Natural killer cell (primary cell): ENCODE data around the gene MATK. TPM values are rescaled to one million over a fixed set of nuclear protein-coding genes. Genes with fewer than 3 reads are reported as not detected.

Experiments used
- ATAC-seq, 3 donors: fragments of 150-1000 bp in 2 of 3; fragments of 200-7000 bp in 1 of 3; cut with Tn5 transposase; 1 replicate in 1 of 3; 2 replicates in 2 of 3; pipeline ENCODE4 v1.10.0; 2021; ENCODE audit warnings: mild to moderate bottlenecking in 2 of 3, moderate library complexity in 2 of 3
- DNase-seq, 2 donors: peaks; one replicate each; pipeline versions ENCODE4 v3.0.0 to v3.0.0-alpha.2; 2013 to 2021; ENCODE audit warnings: mixed read lengths in 1 of 2
- H3K27ac ChIP-seq: one replicate; pipeline ENCODE4 v1.5.1; 2013; ENCODE audit warnings: mild to moderate bottlenecking, low read length
- H3K27me3 ChIP-seq: one replicate; pipeline ENCODE4 v1.6.1; 2013; ENCODE audit warnings: low read length; ENCODE audit not compliant: control insufficient read depth, insufficient read depth
- H3K36me3 ChIP-seq: one replicate; pipeline ENCODE4 v1.6.1; 2013; ENCODE audit warnings: low read length; ENCODE audit not compliant: control insufficient read depth, insufficient read depth
- H3K4me1 ChIP-seq: one replicate; pipeline ENCODE4 v1.6.1; 2013; ENCODE audit warnings: low read length; ENCODE audit not compliant: control insufficient read depth, insufficient read depth
- H3K4me3 ChIP-seq: one replicate; pipeline ENCODE4 v1.5.1; 2013; ENCODE audit warnings: low read length
- H3K9me3 ChIP-seq: one replicate; pipeline ENCODE4 v1.6.1; 2013; ENCODE audit warnings: low read length; ENCODE audit not compliant: control insufficient read depth, insufficient read depth
- H3K27ac Mint-ChIP-seq, 2 donors: one replicate each; pipeline ENCODE4 v1.8.0; 2022; ENCODE audit warnings: mild to moderate bottlenecking in 2 of 2, mixed read lengths in 2 of 2, moderate library complexity in 1 of 2
- H3K27me3 Mint-ChIP-seq, 2 donors: one replicate each; pipeline ENCODE4 v1.8.0; 2022; ENCODE audit warnings: low read depth in 2 of 2, mixed read lengths in 2 of 2
- H3K36me3 Mint-ChIP-seq: one replicate; pipeline ENCODE4 v1.8.0; 2022; ENCODE audit warnings: mixed read lengths
- H3K4me1 Mint-ChIP-seq, 2 donors: one replicate each; pipeline ENCODE4 v1.8.0; 2022; ENCODE audit warnings: mixed read lengths in 2 of 2
- H3K4me3 Mint-ChIP-seq: one replicate; pipeline ENCODE4 v1.8.0; 2022; ENCODE audit warnings: mild to moderate bottlenecking, moderate library complexity, mixed read lengths
- H3K9me3 Mint-ChIP-seq, 2 donors: one replicate each; pipeline ENCODE4 v1.8.0; 2022; ENCODE audit warnings: mixed read lengths in 2 of 2
- CTCF ChIP-seq: fragments of 200-600 bp; IDR thresholded peaks from one replicate; pipeline ENCODE4 v1.8.0; 2022; ENCODE audit warnings: antibody characterized with exemption
- WGBS: methylation state at CpG from one replicate; pipeline ENCODE4 v1.1.7; 2013; ENCODE audit warnings: missing lambda C conversion rate; ENCODE audit not compliant: insufficient coverage; 5-methylcytosine and 5-hydroxymethylcytosine counted together
- intact Hi-C: fragments of 100-400 bp; cut with micrococcal nuclease; formaldehyde crosslinking; loops from one replicate; pipeline ENCODE4 v1.14.2; 2022
- total RNA-seq, 4 donors: library from RNA; stranded (reverse); fragments of 120-200 nt in 1 of 4; gene quantifications; one replicate each; pipeline versions ENCODE4 v1.2.3 to v1.2.4, GENCODE V29; 2013 to 2022

MATK gene
- total RNA-seq, 3 donors from 2014 or later (not counting 1 experiment from before 2014, with no cell fraction given): 269 to 353 (median 317) TPM

GRCh38 chr19:3733549-3734309, 52.5 kb downstream of the MATK start:
- H3K4me3 ChIP-seq: no peak overlapping the region
- no peaks in the 10 kb centered on the region for H3K4me1 ChIP-seq
- Mint-ChIP-seq H3K4me3 (no peak overlapping the region), H3K27me3 (peaks cover 0 to 3% of the 10 kb centered on the region in 2 donors), H3K4me1 (no peaks in the 10 kb centered on the region), H3K36me3 (no peaks in the 10 kb centered on the region), H3K9me3 (no peaks in the 10 kb centered on the region), H3K27ac (no peak overlapping the region)
- H3K27me3 ChIP-seq: no peaks in the 10 kb centered on the region
- DNase-seq (no peak), ATAC-seq (no peak)
- no peak for TF ChIP-seq CTCF
- H3K27ac ChIP-seq: no peak overlapping the region
- no peaks in the 10 kb centered on the region for H3K9me3 ChIP-seq
- intact Hi-C loops: no loop called here
- WGBS: 82% methylated on average over 20 of the region's 20 CpGs
- no peaks in the 10 kb centered on the region for H3K36me3 ChIP-seq

- Mint-ChIP-seq H3K27ac (no peak overlapping the region), H3K27me3 (peaks cover 0 to 3% of the 10 kb centered on the region in 2 donors), H3K4me3 (no peak overlapping the region), H3K36me3 (no peaks in the 10 kb centered on the region), H3K4me1 (no peaks in the 10 kb centered on the region), H3K9me3 (no peaks in the 10 kb centered on the region)
- Histone ChIP-seq H3K36me3 (no peaks in the 10 kb centered on the region), H3K4me1 (no peaks in the 10 kb centered on the region), H3K27me3 (no peaks in the 10 kb centered on the region), H3K9me3 (no peaks in the 10 kb centered on the region), H3K4me3 (no peak overlapping the region), H3K27ac (no peak overlapping the region)
- DNase-seq (no peak), ATAC-seq (no peak)
- 100% methylated on average over 1 of the region's 1 CpG for WGBS
- intact Hi-C loops: no loop called here
- no peak for TF ChIP-seq CTCF
Measured at GRCh38 chr19:3732108-3732507, 54.1 kb downstream of the MATK start.

GRCh38 chr19:3730457-3730958, 55.7 kb downstream of the MATK start:
- no peaks in the 10 kb centered on the region for H3K9me3 ChIP-seq
- no peaks in the 10 kb centered on the region for H3K9me3 Mint-ChIP-seq
- no peaks in the 10 kb centered on the region for H3K36me3 Mint-ChIP-seq
- no peaks in the 10 kb centered on the region for H3K4me1 Mint-ChIP-seq
- no peak overlapping the region for H3K4me3 ChIP-seq
- H3K36me3 ChIP-seq: no peaks in the 10 kb centered on the region
- no peak overlapping the region for H3K4me3 Mint-ChIP-seq
- TF ChIP-seq CTCF: no peak
- DNase-seq (no peak), ATAC-seq (no peak)
- H3K27me3 Mint-ChIP-seq: peaks cover 0 to 3% of the 10 kb centered on the region in 2 donors
- H3K27ac Mint-ChIP-seq: no peak overlapping the region
- 95% methylated on average over 32 of the region's 32 CpGs for WGBS
- no peaks in the 10 kb centered on the region for H3K27me3 ChIP-seq
- H3K4me1 ChIP-seq: no peaks in the 10 kb centered on the region
- intact Hi-C loops: no loop called here
- no peak overlapping the region for H3K27ac ChIP-seq

Other genes starting within 250 kb of the MATK start
- gene TEKTIP1, start 247.2 kb downstream of the MATK start, total RNA-seq: 10 to 100 TPM in 1 of 3 donors, 1 to 10 TPM in 2; 5.9 to 11.6 (median 6.4) TPM
- 10 to 100 TPM; 29.8 to 34.5 (median 33.6) TPM for gene MFSD12, start 228.8 kb downstream of the MATK start, total RNA-seq
- 10 to 100 TPM; 45.8 to 57.5 (median 52.1) TPM for gene HMG20B, start 213.4 kb downstream of the MATK start, total RNA-seq
- gene GIPC3, start 200.9 kb downstream of the MATK start, total RNA-seq: under 1 TPM; 0.28 to 0.66 (median 0.56) TPM
- 1 to 10 TPM; 1.4 to 2.1 (median 2.1) TPM for gene TBXA2R, start 179.5 kb downstream of the MATK start, total RNA-seq
- 10 to 100 TPM; 33.6 to 42.2 (median 40.8) TPM for gene CACTIN, start 159.6 kb downstream of the MATK start, total RNA-seq
- 10 to 100 TPM; 35.0 to 49.2 (median 36.8) TPM for gene PIP5K1C, start 85.9 kb downstream of the MATK start, total RNA-seq
- 1 to 10 TPM; 1.1 to 2.9 (median 1.3) TPM for gene TJP3, start 78.0 kb downstream of the MATK start, total RNA-seq
- 10 to 100 TPM; 39.9 to 53.6 (median 43.8) TPM for gene APBA3, start 24.7 kb downstream of the MATK start, total RNA-seq
- gene MRPL54, start 23.7 kb downstream of the MATK start, total RNA-seq: 10 to 100 TPM; 54.1 to 60.5 (median 55.5) TPM
- gene RAX2, start 14.2 kb downstream of the MATK start, total RNA-seq: not detected
- gene ZFR2, start 82.7 kb upstream of the MATK start, total RNA-seq: 1 to 10 TPM; 1.6 to 4.4 (median 1.7) TPM
- gene ATCAY, start 94.3 kb upstream of the MATK start, total RNA-seq: not detected
- not detected for gene NMRK2, start 146.7 kb upstream of the MATK start, total RNA-seq
- 10 to 100 TPM; 54.3 to 66.4 (median 58.1) TPM for gene DAPK3, start 184.7 kb upstream of the MATK start, total RNA-seq
- gene EEF2, start 199.1 kb upstream of the MATK start, total RNA-seq: 1,000 to 10,000 TPM; 1,302 to 1,442 (median 1,437) TPM
- 10 to 100 TPM; 25.4 to 39.4 (median 26.8) TPM for gene PIAS4, start 221.4 kb upstream of the MATK start, total RNA-seq